NCI-H460 (cell line): ENCODE data around the gene GNGT2. TPM values are rescaled to one million over a fixed set of nuclear protein-coding genes. Genes with fewer than 3 reads are reported as not detected.

ENCODE experiments used
- DNase-seq: peaks from one replicate; pipeline ENCODE4 v3.0.0-alpha.2; 2016; ENCODE audit warnings: low read depth; ENCODE audit errors: extremely low read depth
- total RNA-seq: library from RNA; depleted of rRNA; stranded (reverse); fragments of >200 nt; shearing (Covaris generic); gene quantifications from 2 replicates; pipeline ENCODE4 v1.2.3, GENCODE V29; 2014

The GNGT2 gene
- total RNA-seq, 1 experiment from 2014 or later: not detected

- no peak for DNase-seq
These were observed 19.6 kb upstream of the GNGT2 start for GRCh38 chr17:49229805-49230600.

GRCh38 chr17:49229076-49229804, 18.9 kb upstream of the GNGT2 start:
- DNase-seq: no peak

- DNase-seq: peak; percentile 54
These were observed 17.3 kb upstream of the GNGT2 start for GRCh38 chr17:49227436-49228261.

DNA sequence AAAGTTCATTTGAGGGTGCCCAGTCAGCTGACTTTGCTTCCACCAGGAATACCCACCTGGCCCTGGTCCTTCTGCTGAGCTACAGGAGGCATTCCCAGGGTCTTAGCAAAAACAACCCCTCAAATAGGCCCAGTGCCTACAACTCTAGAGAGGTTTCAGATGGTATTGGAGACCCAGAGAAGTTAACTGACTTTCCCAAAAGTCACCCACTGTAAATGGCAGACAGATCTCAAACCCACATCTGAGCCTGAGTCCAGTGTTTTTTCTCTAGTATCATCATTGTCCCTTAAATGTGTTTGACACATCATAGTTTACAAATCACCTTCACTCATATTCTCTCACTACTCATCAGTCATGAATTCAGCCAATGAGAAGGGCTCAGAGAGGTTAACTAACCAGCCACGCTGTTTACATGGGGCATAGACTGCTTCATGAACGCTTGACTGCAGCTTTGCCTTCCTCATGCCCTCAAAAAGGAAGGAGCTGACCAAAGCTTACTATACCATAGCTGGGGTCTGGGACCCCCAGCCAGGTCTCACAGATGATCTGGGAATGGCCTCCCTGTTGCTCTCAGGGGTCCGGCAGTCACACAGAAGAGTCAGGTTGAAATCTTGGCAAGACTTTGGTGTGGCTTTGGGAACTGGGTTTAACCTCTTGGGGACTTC, 16.5 kb upstream of the GNGT2 start:
- DNase-seq: no peak

DNA sequence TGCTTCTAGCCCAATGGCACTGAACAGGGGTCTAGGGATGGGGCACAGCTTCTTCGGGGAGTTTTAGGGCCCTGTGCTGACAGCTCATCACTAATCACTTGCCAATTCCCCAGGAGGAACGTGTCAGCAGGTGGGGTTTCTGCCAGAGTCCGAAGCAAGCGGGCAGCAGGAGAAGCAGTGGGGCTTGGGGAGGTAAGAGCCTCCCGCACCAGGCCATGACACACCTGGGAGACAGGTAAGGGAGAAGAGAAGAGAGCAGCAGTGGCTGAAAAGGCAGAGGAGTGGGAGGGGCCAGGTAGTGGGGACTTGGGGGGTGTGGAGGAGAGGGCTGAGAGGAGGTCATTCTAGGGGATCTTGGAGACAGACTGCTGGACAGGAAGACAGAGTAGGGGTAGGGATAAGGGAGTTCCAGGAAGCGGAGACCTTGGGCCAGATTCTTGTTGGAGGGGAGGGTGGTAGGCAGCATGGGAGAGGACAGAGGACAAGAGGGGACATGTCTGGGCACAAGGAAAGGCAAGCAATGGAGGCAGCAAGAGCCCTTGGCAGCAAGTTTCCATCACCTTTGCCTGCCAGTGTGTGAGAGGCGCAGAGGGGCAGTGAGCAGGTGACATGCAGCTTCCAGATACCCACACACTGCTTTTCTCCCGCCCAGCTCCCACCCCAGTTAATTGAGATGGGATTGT, 15.3 kb upstream of the GNGT2 start:
- DNase-seq: no peak

DNA sequence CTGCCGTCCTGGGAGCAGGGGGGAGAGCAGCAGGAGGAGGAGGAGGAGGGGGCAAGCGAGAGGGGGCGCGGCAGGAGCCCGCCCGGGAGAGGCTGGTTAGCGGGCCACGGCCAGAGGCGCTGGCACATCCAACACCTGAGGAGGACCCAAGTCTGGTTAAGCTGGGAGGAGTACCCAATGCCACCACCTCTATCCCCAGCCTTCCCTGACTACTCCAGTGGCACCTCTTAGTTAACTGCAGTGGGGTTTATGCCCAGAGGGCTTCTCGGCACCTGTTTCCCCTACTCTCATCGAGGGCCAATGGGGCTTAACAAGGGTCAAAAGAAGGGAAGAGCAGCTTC, 14.6 kb upstream of the GNGT2 start:
- no peak for DNase-seq

DNA sequence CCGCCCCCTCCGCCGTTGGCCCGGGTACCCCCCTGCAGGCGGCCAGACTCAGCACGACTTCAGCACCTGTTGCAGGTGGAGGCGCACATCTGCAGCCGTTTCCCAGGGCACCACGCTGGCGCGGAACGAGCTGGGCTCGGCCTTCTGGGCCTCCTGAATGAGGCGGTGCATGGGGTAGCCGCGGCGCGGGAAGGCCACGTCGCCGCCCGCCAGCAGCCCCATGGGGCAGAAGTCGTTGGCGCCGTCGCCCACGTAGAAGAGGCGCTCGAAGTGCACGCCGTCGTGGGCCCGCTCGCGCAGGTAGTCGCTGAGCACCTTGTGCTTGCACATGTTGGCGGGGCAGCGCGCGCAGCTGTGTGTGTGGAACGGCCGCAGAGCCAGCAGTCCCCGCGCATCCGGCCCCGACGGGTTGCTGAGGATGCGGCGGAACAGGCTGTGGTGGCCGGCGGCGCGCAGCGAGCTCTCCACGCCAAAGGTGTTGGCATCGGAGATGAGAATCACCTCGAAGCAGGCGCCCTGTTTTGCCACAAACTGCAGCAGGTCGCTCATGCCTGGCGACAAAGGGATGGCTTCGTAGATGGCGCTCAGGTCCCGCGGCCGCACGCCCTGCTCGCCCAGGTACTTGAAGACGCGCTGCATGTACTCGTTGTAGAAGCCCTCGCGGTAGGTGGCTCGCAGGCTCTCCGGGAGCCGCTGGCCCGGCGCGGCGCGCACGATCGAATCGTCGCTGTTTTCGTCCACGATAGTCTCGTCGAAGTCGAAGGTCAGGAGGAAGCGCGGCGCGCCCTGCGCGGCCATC, 14.0 kb upstream of the GNGT2 start:
- no peak for DNase-seq

DNA sequence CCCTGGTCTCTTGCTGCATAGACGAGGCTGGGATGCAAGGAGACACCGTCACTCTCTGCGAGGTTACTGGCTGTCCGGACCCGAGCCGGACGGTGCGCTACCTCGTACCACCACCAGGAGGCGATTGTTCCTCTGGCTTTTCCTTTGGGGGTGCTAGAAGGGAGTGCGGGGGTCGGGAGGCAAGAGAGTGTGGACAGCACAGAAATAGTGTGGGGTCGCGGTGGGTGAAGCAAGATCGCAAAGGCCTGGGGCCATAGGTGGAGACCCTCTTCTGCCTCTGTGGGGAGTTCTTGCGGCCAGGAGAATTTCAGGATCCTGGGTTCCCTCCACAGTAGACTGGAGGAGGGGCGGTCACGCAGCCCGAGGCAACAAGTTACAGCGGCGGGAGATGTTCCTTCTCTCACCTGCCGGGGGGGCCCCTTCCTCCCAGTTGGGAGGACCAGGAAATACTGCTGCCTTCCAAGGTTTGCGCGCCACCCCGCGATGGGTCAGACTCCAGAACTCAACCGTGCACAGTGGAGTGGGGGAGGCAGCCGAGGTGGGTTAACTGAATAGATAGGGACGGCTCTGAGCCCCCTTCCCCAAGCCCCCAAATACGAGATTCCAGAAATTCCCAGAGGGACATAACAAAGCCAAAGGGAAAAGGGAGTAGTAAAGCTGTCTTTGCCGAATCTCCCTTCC, 13.3 kb upstream of the GNGT2 start:
- peak; percentile 37 for DNase-seq

DNA sequence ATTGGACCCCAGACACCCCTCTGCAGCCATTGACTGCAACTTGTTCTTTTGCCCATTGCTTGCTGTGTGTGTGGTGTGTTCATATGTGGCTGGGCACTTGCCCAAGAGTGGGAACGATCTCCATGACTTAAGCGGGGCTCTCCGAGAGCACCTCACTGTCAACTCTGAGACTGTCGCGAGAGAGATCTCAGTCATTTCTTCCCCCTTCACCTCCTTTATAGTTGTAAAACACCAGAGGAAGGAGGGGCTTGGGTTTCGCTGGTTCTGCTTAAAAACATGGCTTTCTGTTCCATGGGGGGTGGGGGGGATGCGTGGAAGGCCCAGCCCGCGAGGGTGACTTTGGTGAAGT, 12.8 kb upstream of the GNGT2 start:
- no peak for DNase-seq

DNA sequence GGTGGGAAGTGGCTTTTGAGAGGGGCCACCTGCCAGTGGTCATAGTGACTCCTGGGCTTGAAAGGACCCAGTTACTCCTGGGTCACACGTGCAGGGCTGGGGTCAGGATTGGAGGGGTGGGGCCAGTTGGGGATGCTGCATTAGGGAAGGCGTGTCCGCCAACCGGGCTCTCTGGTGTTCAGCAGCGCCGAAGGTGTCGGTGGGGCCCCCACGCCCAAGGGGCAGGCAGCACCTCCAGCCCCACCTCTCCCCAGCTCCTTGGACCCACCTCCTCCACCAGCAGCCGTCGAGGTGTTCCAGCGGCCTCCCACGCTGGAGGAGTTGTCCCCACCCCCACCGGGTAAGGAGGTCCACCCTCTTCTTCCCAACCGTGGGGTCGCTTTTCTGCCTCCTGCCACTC, 9.6 kb upstream of the GNGT2 start:
- no peak for DNase-seq

- DNase-seq: no peak
These were observed 8.9 kb upstream of the GNGT2 start for GRCh38 chr17:49218941-49219913.

DNA sequence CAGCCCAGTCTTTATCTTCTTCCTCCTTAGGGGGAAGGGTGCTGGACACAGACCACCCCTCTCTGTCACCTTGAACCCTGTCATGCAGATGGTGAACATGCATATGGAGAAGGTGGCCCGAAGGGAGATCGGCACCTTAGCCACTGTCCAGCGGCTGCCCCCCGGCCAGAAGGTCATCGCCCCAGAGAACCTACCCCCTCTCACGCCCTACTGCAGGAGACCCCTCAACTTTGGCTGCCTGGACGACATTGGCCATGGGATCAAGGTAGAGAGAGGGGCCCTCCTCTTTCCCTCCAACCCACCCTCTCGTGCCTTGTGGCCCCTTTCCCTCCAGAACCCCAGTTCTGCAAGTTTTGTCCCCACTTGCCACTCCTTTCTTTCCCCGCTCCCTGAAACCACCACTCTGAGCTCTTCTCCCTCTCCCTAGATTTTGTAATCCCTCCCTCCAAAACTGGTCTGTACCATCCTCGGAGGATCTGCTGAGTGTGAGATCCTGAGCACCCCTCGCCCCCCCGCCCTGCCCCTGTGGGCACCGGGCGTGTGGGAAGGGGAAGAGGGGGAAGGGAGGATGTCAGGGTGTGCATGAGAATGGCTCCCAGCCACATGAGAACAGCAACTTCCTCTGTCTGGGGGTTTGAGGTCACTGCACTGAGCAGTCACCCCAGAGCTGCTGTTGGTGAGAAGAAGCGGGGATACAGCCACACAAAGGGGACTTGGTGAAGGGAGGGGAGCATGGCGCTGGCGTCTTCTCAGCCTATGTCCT, 7.5 kb upstream of the GNGT2 start:
- DNase-seq: no peak

GRCh38 chr17:49216953-49217650, 6.7 kb upstream of the GNGT2 start:
- DNase-seq: no peak

DNA sequence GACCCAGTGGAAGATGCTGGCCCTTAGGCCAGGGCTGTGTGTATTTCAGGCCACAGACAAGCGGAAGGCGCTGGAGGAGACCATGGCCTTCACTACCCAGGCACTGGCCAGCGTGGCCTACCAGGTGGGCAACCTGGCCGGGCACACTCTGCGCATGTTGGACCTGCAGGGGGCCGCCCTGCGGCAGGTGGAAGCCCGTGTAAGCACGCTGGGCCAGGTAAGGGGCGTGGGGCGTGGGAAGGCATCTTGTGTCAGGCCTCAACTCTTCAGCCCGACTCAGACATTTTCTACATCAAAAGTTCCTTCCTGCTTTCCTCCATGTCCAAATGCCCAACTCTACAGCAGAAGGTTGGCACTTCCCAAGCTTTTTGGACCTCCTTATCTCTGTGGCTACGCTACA, 6.1 kb upstream of the GNGT2 start:
- DNase-seq: no peak

DNA sequence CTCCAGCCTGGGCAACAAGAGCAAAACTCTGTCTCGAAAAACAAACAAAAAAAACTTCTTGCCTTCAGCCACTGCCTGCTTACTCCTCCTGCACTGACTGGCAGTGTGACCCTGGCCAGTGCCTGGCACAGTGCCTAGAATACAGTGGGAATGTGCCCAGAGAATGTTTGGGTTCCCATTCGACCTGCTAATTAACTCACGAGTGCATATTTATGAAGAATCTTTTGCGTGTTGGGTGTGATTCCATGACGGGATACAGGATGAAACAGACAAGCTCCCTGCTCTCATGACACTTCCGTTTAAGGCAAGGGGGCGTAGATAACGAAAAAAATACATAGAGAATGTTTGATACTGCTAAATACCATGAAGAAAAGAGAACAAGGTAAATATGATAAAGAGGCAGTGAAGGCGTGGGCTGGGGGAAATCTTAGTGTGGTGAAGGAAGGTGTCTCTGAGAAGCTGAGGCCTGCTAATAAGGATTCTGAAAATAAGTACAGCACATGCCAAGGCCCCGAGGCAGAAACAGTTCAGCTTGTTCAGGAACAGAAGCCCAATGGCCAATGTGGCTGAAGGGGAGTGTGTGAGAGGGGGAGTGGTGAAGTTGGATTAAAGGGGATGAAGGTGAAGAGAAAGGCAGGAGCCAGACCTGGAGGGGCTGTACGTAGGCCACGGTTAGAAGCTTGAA, 4.4 kb upstream of the GNGT2 start:
- no peak for DNase-seq

GRCh38 chr17:49213847-49214246, 3.5 kb upstream of the GNGT2 start:
- no peak for DNase-seq
